Midbrain (tissue), 1 donor: ENCODE data around the gene DBP.
"Not testable (repeated sequence)": the region's sequence is repeated elsewhere in the genome, so short reads cannot be mapped to it uniquely, and the experiment has no call there.

ENCODE experiments used
- DNase-seq: peaks from one replicate; lab custom pipeline; 2025; lab: John Stamatoyannopoulos, UW

DBP gene

GRCh38 chr19:48665786-48666185, 28.6 kb upstream of the DBP start:
- DNase-seq: no peak

- no peak for DNase-seq
Observed at GRCh38 chr19:48664476-48664875, 27.3 kb upstream of the DBP start.

- no peak for DNase-seq
Observed at GRCh38 chr19:48663667-48664066, 26.5 kb upstream of the DBP start.

- DNase-seq: no peak
Observed at GRCh38 chr19:48661711-48662090, 24.5 kb upstream of the DBP start.

GRCh38 chr19:48660852-48661710, 23.9 kb upstream of the DBP start:
- DNase-seq: peak; percentile 83

- peak; percentile 20 for DNase-seq
Observed at GRCh38 chr19:48659768-48660167, 22.6 kb upstream of the DBP start.

GRCh38 chr19:48658483-48658882, 21.3 kb upstream of the DBP start:
- DNase-seq: no peak

- DNase-seq: not testable (repeated sequence)
Observed at GRCh38 chr19:48657828-48658227, 20.6 kb upstream of the DBP start.

GRCh38 chr19:48656840-48657474, 19.8 kb upstream of the DBP start:
- no peak for DNase-seq

- no peak for DNase-seq
Observed at GRCh38 chr19:48654299-48655059, 17.3 kb upstream of the DBP start.

- no peak for DNase-seq
Observed at GRCh38 chr19:48651683-48652048, 14.5 kb upstream of the DBP start.

GRCh38 chr19:48650974-48651682, 13.9 kb upstream of the DBP start:
- no peak for DNase-seq

- DNase-seq: no peak
Observed at GRCh38 chr19:48648134-48648533, 11.0 kb upstream of the DBP start.

GRCh38 chr19:48646722-48647216, 9.6 kb upstream of the DBP start:
- no peak for DNase-seq

- DNase-seq: peak; percentile 81
Observed at GRCh38 chr19:48646001-48646721, 9.0 kb upstream of the DBP start, which contains the start of gene CA11. TSS of gene CA11 (minus strand) at chr19:48646187. CDS start at chr19:48645632, 555 bp downstream.

- no peak for DNase-seq
Observed at GRCh38 chr19:48645620-48646000, 8.4 kb upstream of the DBP start.

GRCh38 chr19:48644839-48645619, 7.8 kb upstream of the DBP start:
- peak; percentile 82 for DNase-seq

- DNase-seq: no peak
Observed at GRCh38 chr19:48644355-48644754, 7.2 kb upstream of the DBP start.

GRCh38 chr19:48642862-48643261, 5.7 kb upstream of the DBP start:
- no peak for DNase-seq

- DNase-seq: no peak
Observed at GRCh38 chr19:48641850-48642249, 4.7 kb upstream of the DBP start.
